Measurements from ENCODE around the gene PARP3.
A peak's percentile ranks its signal among the peaks of the same experiment; 100 is the strongest.

The PARP3 gene

GRCh38 chr3:51967384-51968169 lies 25.4 kb downstream of the PARP3 start, which contains the start of gene PCBP4:
Gene PCBP4 (minus strand): TSS chr3:51967454. CDS start chr3:51961240, 6,214 bp downstream.
- no peak for DNase-seq

DNA sequence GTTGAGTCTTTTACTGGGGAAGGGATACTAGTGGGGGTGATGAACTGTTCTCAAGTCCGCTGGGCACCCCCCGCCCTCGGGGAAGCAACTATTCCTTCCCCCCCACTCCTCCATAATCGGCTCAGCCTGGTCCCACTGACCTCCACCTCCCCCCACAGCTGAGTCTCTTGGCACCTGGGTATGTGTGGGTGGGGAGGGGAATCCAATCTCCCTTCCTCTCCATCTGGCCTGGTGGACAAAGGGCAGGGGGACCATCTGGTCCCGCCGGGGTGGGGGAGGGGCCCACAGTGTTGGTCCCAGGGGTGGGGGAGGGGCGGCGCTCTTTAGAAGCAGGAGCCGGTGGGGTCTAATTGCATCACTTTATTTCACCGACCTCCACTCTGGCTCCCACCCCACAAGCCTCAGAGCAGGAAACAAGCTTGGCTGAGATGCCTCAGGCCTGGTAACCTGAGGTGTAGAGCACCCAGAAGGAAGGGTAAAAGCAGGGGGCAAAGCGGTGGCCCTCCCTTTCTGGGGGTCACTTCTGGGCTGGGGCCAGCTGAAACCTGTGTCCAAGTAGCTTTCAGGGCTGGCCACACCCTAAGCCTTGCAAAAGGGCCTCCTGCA lies 26.1 kb downstream of the PARP3 start:
- DNase-seq, result no peak

GRCh38 chr3:51968883-51969678 lies 26.9 kb downstream of the PARP3 start:
- DNase-seq, result no peak

DNA sequence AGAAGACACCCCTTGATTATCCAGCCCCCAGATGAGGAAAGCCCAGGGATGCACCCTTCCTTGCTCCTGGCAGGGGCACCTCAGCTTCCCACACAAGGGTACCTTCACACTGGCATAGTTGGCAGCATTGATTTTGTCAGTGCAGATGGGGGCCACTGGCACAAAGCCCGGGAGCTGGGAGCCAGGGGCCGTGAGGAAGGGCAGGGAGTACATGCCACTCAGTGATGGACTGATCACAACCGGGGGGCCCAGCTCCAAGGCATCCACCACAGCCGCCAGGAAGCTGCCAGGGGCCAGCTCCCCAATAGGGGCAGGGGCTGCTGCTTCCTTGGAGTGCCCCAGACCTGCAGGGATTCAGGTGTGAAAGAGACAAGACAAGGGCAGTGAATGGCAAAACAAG lies 27.7 kb downstream of the PARP3 start:
- no peak for DNase-seq

GRCh38 chr3:51970606-51971300 lies 28.6 kb downstream of the PARP3 start:
- no peak for DNase-seq

DNA sequence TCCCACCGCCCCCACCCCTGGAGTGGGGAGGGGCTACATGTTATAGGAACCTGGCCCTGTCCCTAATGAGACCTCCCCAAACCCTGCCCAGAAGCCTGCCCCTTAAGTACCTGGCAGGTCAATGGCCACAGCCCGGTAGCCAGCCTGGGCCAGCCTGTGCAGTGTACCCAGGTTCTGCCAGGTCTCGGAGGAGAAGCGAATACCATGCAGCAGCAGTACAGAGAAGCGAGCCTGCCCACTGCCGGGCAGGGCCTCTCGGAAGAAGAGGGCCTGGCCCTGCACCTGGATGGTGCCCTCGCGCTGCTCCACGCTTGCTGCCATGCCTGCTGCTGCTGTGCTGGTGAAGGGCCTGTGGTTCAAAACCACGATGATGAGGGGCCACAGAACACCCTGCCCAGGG lies 29.2 kb downstream of the PARP3 start:
- DNase-seq, result no peak

DNA sequence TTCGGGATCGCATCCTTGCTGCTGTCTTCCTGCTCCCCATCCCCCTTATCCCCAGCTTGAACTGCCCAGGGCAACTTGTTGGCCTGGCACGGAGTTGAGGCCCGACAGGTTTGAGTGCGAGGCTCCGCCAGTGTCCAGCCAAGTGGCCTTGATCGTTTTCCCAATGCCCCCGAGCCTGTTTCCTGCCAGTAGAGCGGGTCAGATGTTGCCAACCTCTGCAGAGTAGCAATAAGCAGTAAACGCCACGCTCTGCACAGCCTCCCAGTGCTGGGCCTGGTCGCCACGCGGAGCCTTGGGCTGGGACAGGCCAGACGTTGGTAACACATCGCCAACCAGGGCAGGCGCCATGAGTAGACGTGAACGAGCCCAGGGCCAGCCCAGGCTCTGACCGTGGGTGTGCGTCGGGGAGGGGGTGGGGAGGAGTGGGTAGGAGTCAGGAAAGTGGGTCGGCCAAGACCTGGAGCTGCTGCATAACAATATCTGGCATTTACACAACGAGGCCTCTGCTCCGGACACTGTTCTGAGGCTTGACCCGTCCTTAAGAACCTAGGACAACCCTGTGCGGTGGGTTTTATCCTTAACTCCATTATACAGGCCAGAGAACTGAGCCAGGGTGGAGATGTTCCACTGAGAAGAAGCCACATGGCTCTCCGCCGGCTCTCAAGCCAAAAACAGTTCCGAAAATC lies 32.3 kb downstream of the PARP3 start:
- DNase-seq, result no peak

DNA sequence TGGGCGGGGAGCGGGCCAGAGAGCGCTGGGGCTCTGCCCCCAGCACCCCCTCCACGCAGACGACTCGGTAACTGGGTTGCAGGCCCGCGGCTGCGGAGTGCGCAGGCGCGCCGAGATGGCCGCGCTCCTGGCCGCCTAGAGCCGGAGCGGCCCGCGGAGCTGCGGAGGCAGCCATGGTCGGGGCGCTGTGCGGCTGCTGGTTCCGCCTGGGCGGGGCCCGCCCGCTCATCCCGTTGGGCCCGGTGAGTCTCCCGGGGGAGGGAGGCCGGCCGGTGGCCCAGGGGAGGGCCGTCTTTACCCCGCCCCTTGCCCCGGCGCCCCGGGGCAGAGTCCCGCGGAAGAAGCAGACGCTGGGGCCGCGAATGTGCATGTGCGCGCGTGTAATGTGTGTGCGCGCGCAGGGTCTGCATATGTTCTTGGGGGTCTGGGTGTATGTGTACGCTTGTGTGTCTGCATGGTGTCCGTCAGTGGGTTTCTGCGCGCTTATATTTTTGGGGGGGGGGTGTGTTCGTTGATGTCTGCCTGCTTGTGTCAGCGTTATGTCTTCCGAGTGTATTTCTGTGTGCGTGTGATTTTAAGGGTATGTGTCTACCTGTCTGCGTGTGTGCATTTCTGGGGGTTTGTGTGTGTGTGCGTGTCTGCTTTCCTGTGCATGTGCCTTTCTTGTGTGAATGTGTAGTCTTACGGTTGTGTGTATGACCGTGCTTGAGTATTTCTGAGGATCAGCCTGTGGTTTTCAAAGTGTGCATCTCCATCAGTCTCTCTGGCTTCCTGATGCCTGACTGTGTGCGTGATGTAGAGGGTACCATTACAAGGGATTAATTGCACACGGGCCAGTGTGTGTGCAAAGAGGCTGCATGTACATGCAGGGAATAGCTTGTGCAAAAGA lies 33.0 kb downstream of the PARP3 start, which contains the start of gene ABHD14A:
Gene ABHD14A (plus strand): TSS at position 102 of the 889 bp plus-strand sequence. CDS start 72 bp downstream, at position 174.
- DNase-seq, result peak; percentile 61

DNA sequence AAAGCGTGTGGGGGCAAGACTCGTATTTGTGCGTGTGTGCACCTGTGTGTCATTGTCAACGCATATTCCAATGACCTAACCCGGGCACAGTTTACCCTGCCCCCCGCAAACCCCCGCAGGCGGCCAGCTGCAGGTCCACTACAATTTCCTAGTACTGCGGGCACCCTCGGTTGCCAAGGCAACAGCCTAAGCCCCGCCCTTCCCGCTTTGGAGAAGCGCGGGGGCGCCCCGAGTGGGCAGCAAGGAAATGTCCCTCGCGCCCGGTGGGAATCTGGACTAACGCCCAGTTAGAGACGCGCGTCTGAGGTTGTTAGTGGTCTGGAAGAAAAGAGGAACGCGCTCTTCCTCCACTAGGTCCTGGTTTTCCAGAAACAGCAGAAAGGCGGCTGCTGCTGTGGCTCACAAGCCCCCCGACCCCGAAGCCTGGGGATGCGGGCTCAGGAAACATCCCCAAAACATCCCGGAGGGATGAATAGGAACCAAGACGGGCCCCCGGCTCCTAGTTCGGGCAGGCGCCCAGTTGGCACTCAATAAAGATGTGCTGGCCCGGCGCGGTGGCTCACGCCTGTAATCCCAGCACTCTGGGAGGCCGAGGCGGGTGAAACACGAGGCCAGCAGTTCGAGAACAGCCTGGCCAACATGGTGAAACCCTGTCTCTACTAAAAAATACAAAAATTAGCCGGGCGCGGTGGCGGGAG lies 33.8 kb downstream of the PARP3 start:
- no peak for DNase-seq

DNA sequence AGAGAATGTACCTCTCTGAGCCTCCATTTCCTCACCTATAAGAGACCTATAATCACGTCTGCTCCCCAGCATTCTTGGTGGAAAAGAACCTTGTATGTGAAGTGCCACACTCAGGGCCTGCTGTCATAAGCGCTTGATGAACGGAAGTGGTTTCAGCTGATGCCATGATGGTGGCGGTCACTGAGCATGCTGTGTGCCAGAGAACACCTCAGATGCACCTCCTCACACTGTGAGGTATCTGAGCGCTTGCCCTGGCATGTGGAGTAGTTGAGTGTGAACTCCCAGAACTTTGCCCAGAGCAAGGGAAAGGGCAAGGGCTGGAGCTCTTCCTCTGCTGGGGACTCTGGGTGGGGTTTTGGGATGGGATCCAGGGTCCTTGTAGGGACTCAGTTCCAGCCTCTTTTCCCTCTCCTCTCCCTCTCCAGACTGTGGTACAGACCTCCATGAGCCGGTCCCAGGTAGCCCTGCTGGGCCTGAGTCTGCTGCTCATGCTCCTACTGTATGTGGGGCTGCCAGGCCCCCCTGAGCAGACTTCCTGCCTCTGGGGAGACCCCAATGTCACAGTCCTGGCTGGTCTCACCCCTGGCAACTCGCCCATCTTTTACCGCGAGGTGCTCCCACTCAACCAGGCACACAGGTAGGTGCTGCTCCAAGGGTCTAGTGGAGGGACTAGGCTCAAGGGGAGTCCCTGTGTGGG lies 35.4 kb downstream of the PARP3 start:
- DNase-seq, result peak; percentile 32

- no peak for DNase-seq
These were observed 36.0 kb downstream of the PARP3 start for GRCh38 chr3:51978143-51978502.

DNA sequence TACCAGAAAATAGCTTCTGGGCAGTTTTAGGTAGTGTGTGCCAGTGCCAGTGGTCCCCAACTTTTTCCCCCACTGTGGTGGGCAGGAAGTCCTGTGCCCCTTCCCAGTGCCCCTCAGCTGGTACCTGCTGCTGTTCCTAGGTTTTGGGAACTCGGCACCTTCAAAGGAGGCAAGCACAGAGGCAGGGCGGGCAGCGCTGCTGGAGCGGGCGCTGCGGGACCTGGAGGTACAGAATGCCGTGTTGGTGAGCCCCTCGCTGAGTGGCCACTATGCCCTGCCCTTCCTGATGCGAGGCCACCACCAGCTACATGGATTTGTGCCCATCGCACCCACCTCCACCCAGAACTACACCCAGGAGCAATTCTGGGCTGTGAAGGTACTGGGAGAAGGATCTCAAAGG lies 38.1 kb downstream of the PARP3 start:
- DNase-seq, result no peak

- no peak for DNase-seq
These were observed 40.2 kb downstream of the PARP3 start for GRCh38 chr3:51982352-51982837.

- DNase-seq, result peak; percentile 65
These were observed 40.8 kb downstream of the PARP3 start, which contains the start of gene ACY1 for GRCh38 chr3:51982838-51983577. Gene ACY1 (plus strand): TSS chr3:51983535. CDS start chr3:51984065, 530 bp downstream.

DNA sequence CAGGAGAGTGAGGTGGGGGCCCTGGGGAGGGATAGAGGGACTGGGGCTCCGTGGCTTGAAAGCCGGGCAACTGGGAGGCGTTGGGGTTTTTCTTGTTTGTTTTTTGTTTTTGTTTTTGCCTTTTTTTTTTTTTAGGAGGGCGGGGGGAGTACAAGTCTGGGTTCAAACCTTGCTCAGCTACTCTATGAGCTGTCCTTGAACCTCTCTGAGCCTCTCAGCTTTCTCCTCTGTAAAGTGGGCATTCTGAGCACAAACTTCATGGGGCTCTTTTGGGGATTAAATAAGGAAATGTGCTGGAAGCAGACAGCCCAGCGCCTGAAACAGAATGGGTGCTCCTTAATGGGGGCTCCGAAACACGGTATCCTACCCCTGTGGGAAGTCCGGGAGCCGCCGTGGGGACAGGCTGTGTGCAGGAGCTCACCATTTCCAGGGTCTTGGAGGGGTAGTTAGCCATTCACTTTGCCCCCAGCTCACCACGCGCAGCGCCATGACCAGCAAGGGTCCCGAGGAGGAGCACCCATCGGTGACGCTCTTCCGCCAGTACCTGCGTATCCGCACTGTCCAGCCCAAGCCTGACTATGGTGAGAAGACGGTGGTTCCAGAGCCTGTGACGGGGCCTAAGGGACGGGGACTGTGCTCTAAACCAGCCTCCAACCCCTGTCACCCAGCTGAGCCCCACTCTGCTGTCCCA lies 41.6 kb downstream of the PARP3 start:
- DNase-seq, result no peak

GRCh38 chr3:51984269-51984647 lies 42.1 kb downstream of the PARP3 start:
- DNase-seq, result no peak

DNA sequence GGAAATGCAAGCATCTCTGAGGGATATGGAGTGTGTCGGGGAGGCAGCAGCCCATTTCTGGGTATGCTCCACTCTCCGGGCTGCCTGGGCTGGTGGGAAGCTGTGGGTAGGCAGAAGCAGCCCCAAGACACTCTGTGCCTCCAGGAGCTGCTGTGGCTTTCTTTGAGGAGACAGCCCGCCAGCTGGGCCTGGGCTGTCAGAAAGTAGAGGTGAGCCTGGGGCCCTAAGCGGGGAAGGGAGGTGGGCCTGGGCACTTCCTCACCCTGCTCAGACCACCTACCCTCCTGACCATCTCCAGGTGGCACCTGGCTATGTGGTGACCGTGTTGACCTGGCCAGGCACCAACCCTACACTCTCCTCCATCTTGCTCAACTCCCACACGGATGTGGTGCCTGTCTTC lies 42.9 kb downstream of the PARP3 start:
- DNase-seq, result no peak

Measured in activated gamma-delta T cell treated with Interleukin-2 at 50 U/mL for 16 hours (primary cell).